Measurements from ENCODE around the gene CCDC80.

- TF ChIP-seq CTCF (IDR thresholded peaks at IDR 0.05) (no peak), POLR2A (IDR thresholded peaks at IDR 0.05) (no peak), POLR2AphosphoS5 (IDR thresholded peaks at IDR 0.05) (no peak), EP300 (IDR thresholded peaks at IDR 0.05; ENCODE audit: low read depth) (no peak)
Observed at GRCh38 chr3:112685956-112686799, 45.2 kb upstream of the CCDC80 start.

Data from transverse colon (tissue), 4 donors.